Stimulated activated CD4-positive, alpha-beta T cell treated with anti-CD3 and anti-CD28 coated beads, Interleukin-15, amount 100 ng/mL, for 24 hours (primary cell): ENCODE measurements around the gene PLXNA4.

Experiments used
- DNase-seq: peaks from one replicate; pipeline ENCODE4 v3.0.0-alpha.2; 2020

PLXNA4 gene

DNA sequence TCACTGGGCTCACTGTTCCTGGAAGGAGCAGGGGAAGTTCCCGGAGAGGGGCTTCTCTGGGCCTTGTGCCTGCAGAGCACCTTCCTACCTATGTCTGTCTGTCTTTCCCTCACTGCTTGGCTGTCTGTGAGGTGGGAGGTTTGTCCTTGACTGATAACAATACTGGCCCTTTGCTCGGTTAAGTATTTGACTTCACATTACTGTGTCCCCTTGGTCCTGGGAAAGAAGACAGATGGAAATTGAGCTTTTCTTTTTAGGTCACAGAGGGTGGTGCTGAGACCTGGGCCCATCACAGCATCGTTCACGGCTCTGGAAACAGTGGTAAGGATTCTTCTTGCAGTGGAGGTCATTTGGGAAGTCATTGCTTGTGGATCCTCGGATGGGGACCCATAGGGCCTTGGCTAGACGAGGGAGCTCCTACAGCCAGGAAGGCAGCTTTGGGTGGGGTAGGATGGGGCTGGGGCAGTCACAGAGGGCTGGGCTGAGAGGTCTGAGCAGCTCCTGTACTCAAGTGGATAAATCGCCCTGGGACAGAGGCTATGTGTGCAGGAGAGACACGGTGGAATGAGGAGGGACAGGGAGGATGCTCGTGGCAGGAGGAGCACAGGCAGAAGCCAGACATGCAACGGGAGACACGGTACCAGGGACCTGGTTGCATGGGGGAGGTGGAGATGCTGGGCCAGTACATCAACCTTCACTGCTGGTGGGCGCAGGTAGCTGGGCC is 450.2 kb downstream of the PLXNA4 start:
- DNase-seq, result no peak

GRCh38 chr7:132125096-132125495 is 451.2 kb downstream of the PLXNA4 start:
- no peak for DNase-seq

DNA sequence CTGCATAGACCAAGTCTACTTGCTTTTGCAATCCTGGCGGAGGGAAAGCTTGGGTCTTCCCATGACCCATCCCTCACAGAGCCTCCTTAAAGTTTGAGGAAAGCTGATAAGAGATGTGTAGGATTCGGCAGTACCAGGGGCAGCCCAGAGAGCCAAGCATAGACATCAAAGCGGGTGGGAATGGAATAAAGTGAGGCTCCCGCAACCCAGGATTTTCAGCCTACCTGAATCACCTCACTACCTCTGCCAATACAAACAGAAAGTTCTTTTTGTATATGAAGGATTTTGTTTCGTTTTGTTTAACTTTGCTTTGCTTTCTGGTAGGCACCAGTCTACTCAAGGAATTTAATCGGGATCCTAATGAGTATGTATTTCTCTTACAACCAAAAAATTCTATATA is 451.7 kb downstream of the PLXNA4 start:
- no peak for DNase-seq

DNA sequence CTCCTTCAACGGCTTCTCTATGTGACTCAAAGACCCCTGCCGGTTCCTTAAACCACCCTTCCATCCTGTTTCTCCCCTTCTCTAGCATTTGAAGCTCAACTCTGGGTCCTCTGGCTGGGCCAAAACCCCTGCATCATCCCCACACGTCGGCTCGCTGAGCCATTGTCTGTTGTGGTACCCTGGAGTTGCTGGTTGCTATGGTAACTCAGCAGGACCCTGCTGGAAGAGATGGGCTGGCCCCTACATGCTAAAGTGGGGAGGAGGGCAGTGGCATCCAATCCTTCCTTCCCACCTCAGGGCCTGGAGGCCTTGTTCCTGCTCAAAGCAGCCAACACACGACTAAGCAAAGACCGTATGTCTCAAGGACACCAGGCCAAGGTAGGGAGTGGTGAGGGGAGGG is 452.5 kb downstream of the PLXNA4 start:
- no peak for DNase-seq

GRCh38 chr7:132122901-132123300 is 453.4 kb downstream of the PLXNA4 start:
- DNase-seq, result no peak

DNA sequence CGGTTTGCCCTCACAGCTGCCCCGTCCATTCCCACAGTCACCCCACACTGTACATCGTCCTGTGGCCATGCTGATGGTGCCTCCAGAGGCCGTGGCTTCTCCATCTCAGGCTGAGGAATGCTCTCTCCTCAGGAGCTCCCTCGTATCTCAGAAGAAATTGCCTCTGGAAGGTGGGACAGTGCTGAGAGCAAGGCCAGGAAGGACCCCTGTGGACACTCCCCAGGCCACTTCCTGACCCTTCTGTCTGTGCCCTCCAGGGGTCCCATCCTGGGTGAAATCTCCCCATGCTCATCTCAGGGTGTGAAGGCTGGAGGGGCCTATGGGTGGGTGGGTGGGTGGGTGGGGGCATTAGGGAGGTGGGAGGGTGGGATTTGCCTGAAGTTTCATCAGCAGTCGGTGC is 454.3 kb downstream of the PLXNA4 start:
- DNase-seq, result no peak

GRCh38 chr7:132118641-132119040 is 457.6 kb downstream of the PLXNA4 start:
- DNase-seq, result no peak

DNA sequence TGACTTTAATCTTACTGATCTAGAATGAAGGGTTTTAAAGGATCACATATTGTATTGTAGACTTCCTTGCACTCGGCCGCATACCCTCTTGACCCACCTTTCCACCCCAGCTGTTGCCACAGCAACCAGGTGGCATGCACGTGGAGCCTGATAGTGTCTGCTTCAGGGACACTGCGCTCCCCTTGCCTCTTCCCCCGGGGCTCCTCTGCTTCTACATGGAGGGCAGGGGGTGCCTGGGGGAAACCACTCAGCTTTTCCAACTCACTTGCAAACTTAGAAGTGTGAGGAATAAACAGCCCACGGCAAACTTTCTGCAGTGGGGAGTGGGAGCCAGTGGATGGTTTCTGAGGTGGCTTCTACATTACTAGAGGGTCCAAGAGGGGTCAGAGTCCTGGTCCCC is 458.6 kb downstream of the PLXNA4 start:
- DNase-seq, result no peak

DNA sequence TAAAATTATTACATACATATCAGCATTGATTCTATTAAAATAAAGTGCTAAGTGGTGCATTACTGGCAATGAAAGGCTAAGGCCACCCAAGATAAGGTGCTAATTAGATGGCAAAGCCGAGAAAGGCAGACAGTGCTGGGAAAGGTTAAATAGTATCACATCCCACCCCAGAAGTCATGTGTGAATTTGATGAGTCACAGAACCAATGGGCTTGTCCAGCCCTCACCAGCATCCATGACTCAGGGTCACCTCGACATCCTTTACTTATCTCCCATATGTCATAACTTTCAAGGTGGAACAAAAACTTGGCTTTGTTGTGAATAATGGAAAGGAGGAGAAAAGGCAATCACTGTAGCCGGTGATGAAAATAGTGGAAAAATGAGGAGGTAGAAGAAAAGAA is 459.1 kb downstream of the PLXNA4 start:
- DNase-seq, result no peak

GRCh38 chr7:132116369-132116768 is 459.9 kb downstream of the PLXNA4 start:
- no peak for DNase-seq

- DNase-seq, result no peak
Measured at GRCh38 chr7:132115758-132116157, 460.5 kb downstream of the PLXNA4 start.

DNA sequence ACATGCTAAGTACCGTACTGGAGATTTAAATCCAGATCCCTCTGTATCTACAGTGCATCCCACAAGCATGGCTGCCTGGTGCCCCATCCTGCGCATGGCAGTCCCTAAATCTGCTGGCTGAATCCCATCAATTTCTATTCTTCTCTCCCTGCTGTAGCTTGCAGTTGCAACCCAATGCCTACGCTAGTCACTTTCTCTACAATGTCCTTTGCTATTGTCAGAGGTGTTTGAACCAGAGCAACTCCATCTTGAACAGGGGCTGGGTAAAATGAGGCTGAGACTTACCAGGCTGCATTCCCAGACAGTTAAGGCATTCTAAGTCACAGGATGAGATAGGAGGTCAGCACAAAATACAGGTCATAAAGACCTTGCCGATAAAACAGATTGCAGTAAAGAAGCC is 461.2 kb downstream of the PLXNA4 start:
- DNase-seq, result no peak

- DNase-seq, result no peak
Measured at GRCh38 chr7:132114411-132114810, 461.9 kb downstream of the PLXNA4 start.

DNA sequence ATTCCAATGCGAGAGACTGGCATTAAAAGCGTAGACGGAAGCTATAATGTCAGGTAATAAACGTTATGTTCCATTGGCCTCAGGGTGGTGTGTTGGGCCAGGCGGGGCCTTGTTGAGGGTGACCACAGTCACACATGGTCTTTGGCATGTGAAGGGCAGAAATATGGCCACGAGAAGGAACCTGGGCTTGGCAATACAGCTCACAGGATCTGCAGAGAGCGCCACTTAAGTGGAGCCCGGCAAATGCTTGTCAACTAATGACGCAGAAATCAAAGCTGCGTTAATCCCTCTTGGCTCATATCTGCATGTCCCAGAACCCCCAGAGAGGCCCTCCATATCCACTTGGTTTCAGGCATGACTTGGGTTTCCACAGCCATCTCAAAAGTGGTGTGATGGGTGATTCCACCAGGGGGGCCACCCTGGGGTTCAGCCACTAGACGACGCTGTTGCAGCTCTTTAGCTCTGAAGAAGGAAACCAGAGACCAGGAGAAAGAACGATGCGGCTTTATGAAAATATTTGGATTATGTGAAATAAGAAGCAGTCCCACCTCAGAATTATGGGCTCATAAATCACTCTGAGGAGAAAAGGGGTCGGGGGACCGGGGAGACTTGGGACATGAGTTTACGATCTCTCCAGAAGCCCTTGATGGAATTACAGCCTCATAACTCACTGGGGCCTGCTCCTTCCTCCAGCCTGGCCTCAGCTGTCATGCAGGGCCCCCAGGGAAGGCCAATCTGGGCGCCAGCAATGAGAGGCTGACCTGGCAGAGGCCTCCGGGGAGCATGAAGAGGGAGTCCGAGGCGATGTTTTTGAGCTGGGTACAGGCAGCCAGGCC is 462.5 kb downstream of the PLXNA4 start:
- DNase-seq, result no peak

DNA sequence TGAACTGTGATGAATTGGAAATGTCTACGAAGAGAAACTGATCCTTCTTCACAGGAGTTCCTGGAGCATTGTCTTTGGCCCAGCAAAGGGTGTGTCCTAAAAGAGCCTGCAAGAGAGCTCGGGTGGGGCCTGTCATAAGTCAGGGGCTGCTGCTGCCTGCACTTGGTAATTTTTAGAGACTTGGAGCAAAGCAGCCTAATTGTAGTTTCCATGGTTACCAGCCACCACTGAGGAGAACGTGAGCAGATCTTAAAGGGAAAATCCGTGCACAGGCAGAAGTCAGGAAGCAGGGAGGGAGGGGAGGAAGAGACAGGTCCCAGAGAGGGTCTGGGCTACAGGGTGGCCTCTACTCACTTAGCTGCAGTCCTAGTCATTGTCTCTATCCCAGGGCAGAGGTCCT is 463.6 kb downstream of the PLXNA4 start:
- no peak for DNase-seq

- no peak for DNase-seq
Measured at GRCh38 chr7:132112106-132112505, 464.2 kb downstream of the PLXNA4 start.

GRCh38 chr7:132110692-132111091 is 465.6 kb downstream of the PLXNA4 start:
- no peak for DNase-seq

GRCh38 chr7:132109769-132110168 is 466.5 kb downstream of the PLXNA4 start:
- no peak for DNase-seq

DNA sequence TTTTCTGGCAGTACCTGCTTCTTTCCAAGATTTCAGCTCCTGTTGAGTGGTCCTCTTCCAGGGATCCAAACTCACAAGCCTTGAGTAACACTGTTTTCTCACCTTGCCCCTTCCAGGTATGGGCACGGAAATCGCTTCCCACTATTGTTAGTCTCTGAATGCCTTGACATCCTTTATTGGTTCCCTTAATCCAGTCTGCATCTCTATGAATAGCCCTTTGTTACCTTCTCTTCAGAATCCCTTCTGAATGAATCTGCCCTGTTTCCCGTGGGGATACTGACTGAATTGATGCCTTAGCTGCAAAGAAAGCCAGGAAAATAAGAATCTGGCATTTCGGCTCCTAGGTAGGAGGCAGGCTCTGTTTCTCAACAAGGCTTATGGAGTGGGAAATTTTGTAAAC is 467.7 kb downstream of the PLXNA4 start:
- no peak for DNase-seq

DNA sequence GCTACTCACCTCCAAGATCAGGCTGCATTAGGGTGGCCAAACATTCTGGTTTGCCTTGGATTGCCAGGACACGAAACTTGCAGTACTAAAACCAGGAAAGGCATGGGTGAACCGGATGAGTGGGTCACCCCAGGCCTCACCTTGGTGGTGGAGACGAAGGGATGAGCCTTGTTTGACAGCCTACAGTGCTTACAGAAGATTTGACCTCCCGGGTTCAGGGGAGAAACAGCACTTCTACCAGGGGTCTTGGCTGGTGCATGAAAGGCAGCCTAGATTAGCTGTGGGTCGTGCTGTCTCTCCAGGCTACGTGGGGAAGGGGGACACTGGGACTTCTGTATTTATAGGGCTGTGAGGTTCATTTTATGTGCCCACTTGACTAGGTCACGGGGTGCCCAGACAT is 469.8 kb downstream of the PLXNA4 start:
- no peak for DNase-seq

DNA sequence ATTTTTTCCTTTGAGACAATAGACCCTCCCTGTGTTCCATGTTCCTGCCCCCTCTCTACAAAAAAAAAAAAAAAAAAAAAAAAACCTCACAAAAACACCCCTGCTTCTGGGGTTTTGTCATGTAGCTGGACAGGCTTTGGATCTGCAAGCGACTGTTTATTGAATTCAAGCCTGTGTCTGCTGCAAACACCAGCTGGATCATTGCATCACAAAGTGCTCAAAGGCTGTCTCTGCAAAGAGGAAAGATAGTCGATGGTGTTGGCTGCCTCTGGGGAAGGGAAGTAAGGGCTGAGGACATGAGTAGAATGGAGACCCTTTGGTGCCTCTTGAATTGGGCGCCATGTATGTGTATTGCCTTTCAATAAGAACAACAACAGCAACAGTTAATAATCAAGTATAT is 471.2 kb downstream of the PLXNA4 start:
- DNase-seq, result no peak

GRCh38 chr7:132103718-132104117 is 472.6 kb downstream of the PLXNA4 start:
- DNase-seq, result no peak

GRCh38 chr7:132102942-132103341 is 473.3 kb downstream of the PLXNA4 start:
- no peak for DNase-seq

GRCh38 chr7:132102391-132102790 is 473.9 kb downstream of the PLXNA4 start:
- no peak for DNase-seq

GRCh38 chr7:132100981-132101380 is 475.3 kb downstream of the PLXNA4 start:
- DNase-seq, result no peak
